ENCODE data around the gene TMEM140.
"Not testable (repeated sequence)": the region's sequence is repeated elsewhere in the genome, so short reads cannot be mapped to it uniquely, and the experiment has no call there.

TMEM140 gene

DNA sequence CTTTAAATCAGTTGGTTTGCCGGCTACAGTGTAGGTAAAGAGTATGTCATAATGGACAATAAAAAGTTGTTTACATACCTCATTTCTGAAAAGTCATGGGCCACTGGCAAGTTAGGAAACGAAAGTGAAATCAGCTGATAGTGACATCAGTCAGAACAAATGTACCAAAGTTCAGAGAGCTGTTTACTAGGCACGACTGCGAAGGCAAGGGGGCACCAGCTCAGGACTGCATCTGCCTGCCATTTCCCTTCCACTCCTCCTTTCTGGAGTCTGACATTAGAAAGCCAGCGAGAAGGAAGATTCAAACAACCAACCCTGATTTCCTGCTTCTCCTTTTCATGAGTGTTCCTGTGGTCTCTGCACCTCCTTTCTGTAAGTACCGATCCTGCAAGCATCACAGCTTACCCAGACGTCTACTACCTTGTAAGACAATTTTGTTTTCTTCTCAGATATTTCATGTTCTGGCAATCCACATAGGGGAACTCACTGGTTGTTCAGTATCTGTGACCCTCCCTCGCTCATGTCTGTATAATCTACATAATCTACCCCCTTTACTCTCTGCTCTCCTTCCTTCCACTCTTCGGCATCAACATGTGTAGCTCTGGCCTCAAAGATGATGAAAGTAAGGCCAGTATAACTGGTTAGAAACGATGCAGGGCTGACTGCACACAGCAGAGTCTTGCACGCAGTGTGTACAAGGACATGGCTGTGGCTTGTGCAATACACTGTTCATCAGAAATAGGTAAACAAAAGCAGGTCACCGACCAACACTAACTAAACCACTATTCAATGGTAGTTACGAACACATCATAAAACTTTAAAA lies at the start of gene TMEM140:
Gene TMEM140 (plus strand): TSS at position 174 of the 823 bp plus-strand sequence. CDS start 16,370 bp downstream, outside the sequence.
- peak; percentile 82 for FAIRE-seq

GRCh38 chr7:135098391-135098790 lies 49.5 kb upstream of the TMEM140 start:
- no peak for FAIRE-seq

- FAIRE-seq, result no peak
Observed at GRCh38 chr7:135100856-135101255, 47.0 kb upstream of the TMEM140 start.

GRCh38 chr7:135102372-135102771 lies 45.5 kb upstream of the TMEM140 start:
- FAIRE-seq, result no peak

- FAIRE-seq, result no peak
Observed at GRCh38 chr7:135109562-135109961, 38.3 kb upstream of the TMEM140 start.

DNA sequence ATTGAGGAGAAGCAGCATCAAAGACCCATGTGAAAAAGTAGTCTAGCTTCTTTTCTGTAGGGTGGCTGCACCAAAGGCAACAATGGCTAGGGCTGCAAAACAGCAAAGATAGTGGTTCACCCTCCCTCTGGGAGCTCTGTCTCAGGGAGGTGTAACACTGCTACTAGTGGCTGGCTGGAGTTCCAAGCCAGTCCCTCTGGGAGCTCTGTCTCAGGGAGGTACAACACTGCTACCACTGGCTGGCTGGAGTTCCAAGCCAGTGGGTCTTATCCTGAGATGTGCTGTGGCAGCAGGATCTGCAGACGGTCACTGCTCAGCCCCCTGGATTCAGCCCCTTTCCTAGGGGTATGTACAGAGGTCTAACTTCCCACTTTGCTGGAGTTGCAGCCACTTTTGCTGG lies 37.9 kb upstream of the TMEM140 start:
- no peak for FAIRE-seq

DNA sequence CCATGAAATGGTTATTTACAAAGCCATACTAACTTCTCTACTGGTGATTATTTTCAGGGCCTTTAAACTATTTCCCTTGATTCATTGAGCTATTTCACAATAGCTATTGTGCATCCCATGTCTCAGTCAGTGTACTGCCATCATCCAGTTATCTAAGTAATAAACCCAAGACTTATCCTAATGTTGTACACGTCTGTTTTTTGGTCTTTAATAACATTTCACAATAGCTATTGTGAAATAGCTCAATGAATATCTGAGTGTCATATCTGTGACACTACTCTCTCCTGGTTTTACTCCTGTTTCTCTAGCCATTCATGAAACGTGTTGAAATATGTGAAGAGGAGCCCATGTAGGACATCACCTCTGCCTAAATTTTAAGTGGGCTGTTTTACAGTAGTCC lies 36.5 kb upstream of the TMEM140 start:
- FAIRE-seq, result no peak

- FAIRE-seq, result no peak
Observed at GRCh38 chr7:135114622-135115021, 33.2 kb upstream of the TMEM140 start.

DNA sequence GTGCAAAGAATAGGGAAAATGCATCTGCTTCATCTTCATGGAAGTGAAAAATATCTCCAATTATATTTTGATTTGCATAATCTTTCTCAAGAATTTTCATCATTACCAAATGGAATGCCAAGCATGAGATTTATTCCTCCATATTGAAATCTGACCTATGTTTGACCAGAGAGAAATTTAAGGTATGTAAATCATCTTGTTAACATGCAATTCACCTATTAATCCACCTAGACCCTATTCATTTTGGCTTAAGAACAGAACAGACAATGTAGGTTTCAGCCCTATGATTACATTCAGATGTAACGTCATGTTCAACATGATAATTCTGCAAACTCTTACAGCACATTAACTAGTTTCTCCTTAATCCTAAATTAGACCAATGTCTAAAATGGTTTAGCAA lies 30.8 kb upstream of the TMEM140 start:
- no peak for FAIRE-seq

DNA sequence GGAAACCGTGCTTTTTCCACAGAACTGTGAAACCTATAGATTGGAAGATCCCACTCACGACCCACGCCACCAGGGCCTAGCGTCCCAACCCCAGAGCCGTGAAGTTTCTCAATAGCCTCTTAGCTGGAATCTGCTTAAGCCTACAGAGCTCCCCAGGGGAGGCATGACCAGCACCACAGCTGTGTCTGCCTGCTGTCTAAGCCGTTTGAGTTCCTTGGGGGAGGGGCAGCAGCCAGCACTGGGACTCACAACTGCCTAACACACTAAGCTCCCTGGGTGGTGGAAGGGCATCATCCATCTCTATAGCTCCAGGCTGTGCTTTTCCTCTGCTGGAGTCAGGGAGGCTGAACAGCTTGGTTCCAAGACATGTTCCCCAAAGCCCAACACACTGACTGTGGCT lies 26.0 kb upstream of the TMEM140 start:
- no peak for FAIRE-seq

GRCh38 chr7:135124631-135125030 lies 23.2 kb upstream of the TMEM140 start:
- FAIRE-seq, result not testable (repeated sequence)

DNA sequence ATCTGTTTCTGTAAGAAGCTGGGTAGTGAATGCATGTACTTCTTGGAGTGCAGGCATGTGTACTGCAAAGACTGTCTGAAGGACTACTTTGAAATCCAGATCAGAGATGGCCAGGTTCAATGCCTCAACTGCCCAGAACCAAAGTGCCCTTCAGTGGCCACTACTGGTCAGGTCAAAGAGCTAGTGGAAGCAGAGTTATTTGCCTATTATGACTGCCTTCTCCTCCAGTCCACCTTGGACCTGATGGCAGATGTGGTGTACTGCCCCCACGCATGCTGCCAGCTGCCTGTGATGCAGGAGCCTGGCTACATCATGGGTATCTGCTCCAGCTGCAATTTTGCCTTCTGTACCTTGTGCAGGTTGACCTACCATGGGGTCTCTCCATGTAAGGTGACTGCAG lies 18.9 kb upstream of the TMEM140 start:
- FAIRE-seq, result no peak

- no peak for FAIRE-seq
Observed at GRCh38 chr7:135129579-135129978, 18.3 kb upstream of the TMEM140 start.

- no peak for FAIRE-seq
Observed at GRCh38 chr7:135143885-135144668, 3.8 kb upstream of the TMEM140 start.

- no peak for FAIRE-seq
Observed at GRCh38 chr7:135147341-135147898, 452 bp upstream of the TMEM140 start.

DNA sequence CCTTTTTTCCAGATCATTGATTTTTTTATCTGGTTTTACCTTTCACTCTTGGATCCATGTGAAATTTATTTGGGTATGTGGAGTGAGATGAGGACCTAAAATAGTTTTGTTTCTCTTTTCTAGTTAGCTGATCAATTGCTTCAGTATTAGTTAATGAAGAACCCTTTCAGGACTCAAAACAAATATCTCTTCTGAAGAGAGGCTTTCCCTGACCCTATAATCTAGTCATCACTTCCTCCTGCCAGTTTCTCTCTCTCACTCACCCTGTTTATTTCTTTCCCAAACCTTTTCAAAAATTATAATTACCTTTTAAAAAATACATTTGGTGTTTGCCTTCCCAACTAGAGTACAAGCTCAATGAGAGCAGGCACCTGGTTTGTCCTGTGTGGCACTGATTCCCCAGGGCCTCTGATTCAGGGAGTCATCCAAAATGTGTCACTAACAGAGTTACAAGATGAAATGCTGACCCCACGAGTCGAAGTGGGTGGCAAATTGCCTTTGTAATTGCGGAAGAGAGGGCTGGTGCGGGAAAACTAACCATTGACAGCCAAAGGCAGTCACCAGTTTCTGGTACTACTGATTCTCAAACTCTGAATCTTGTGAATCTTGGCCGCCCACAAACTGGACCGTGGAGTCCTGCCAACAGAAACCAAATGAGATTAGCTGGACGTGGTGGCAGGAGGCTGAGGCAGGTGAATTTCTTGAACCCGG lies 2.4 kb downstream of the TMEM140 start:
- FAIRE-seq, result no peak

- no peak for FAIRE-seq
Observed at GRCh38 chr7:135151132-135151531, 3.3 kb downstream of the TMEM140 start.

DNA sequence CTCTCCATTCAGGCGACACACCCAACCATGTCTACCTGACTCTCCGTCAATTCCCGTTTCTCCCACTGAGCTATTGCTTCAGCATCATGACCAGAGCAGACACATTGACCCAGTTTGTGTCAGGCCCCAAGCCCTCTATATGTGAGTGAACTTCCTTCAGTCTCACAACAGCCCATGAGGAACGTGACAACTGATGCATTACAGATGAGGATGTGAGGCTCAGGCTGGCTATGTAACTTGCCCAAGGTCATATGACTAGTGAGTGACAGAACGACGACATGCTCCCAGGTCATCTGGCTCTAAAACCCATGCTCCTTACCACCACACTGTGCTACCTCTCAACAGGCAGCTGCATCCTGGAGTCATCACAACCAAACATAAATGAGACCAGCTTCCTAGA lies 3.7 kb downstream of the TMEM140 start:
- no peak for FAIRE-seq

GRCh38 chr7:135152442-135152841 lies 4.6 kb downstream of the TMEM140 start:
- no peak for FAIRE-seq

- no peak for FAIRE-seq
Observed at GRCh38 chr7:135154734-135155133, 6.9 kb downstream of the TMEM140 start.

GRCh38 chr7:135156290-135156689 lies 8.4 kb downstream of the TMEM140 start:
- FAIRE-seq, result no peak

DNA sequence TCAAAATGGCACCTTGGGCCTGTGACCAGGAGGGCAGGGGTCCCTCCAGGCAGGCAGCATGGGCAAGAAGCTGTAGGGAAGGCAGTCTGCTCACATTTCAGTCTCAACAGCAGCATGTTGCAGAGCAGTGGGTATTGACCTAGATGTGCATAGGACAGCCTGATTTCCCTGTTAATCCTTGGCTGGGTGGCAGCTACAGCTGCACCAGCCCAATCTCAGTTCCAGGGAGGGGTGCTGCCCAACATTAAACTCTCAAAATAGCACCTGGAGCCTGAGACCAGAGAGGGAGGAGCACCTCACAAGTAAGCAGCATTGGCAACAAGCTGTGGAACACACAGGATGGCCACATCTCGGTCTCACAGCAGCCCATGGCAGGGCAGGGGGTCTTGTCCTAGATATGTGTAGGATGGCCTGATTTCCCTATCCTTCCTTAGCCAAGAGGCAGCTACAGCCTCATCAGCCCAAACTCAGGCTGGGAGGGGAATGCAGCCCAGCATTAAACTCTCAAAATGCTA lies 10.3 kb downstream of the TMEM140 start:
- no peak for FAIRE-seq

GRCh38 chr7:135158874-135159273 lies 11.0 kb downstream of the TMEM140 start:
- FAIRE-seq, result no peak

All from colon (tissue), 2 donors.